H7 (cell line): ENCODE measurements around the gene OR51E1. TPM values are rescaled to one million over a fixed set of nuclear protein-coding genes. Genes with fewer than 3 reads are reported as not detected.

Experiments used
- DNase-seq: peaks from one replicate; pipeline ENCODE4 v3.0.0; 2012
- H3K27me3 ChIP-seq: 2 replicates; pipeline ENCODE4 v1.6.0; 2011; ENCODE audit warnings: mild to moderate bottlenecking, low read length; ENCODE audit not compliant: control insufficient read depth, insufficient read depth
- H3K36me3 ChIP-seq: replicated peaks from 2 replicates; pipeline ENCODE4 v1.5.1; 2011; ENCODE audit warnings: low read length; ENCODE audit not compliant: control insufficient read depth, insufficient read depth
- H3K4me3 ChIP-seq: 2 replicates; pipeline ENCODE4 v1.5.1; 2011; ENCODE audit warnings: low read depth, mild to moderate bottlenecking, control low read depth, low read length, moderate library complexity; ENCODE audit not compliant: insufficient read depth
- total RNA-seq: library from RNA; depleted of rRNA; stranded (reverse); fragments of >200 nt; shearing (Covaris generic); gene quantifications from 2 replicates; pipeline ENCODE4 v1.2.3, GENCODE V29; 2014

The OR51E1 gene
- total RNA-seq, 1 experiment from 2014 or later = not detected

DNA sequence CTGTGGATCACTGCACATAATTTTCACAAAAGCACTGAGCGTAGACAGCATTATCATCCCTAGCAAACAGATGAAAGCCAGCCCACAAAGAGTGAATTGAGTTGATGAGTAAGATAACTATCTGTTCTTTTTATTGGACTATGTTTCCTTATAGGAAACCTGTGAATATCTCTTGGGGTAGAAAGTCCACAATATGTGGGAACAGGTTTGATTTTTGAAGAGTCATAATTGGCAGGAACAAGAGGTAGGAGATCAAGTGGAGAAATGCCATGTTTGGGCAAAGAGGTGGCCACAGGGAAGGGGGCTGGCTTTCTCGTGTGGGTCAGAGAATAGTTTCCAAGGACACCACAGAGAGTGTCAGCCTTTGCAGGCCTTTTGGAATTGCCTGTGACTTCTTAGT lies 30.0 kb downstream of the OR51E1 start:
- Histone ChIP-seq H3K27me3 (no peaks in the 10 kb centered on the region), H3K36me3 (no peaks in the 10 kb centered on the region), H3K4me3 (no peak overlapping the region)
- no peak for DNase-seq

GRCh38 chr11:4677948-4678347 lies 34.2 kb downstream of the OR51E1 start:
- Histone ChIP-seq H3K36me3 (no peaks in the 10 kb centered on the region), H3K4me3 (no peak overlapping the region), H3K27me3 (no peaks in the 10 kb centered on the region)
- DNase-seq = no peak

- H3K36me3 ChIP-seq = no peaks in the 10 kb centered on the region
- no peak for DNase-seq
- no peaks in the 10 kb centered on the region for H3K27me3 ChIP-seq
- H3K4me3 ChIP-seq = no peak overlapping the region
These were observed 36.6 kb downstream of the OR51E1 start for GRCh38 chr11:4680341-4680740.

DNA sequence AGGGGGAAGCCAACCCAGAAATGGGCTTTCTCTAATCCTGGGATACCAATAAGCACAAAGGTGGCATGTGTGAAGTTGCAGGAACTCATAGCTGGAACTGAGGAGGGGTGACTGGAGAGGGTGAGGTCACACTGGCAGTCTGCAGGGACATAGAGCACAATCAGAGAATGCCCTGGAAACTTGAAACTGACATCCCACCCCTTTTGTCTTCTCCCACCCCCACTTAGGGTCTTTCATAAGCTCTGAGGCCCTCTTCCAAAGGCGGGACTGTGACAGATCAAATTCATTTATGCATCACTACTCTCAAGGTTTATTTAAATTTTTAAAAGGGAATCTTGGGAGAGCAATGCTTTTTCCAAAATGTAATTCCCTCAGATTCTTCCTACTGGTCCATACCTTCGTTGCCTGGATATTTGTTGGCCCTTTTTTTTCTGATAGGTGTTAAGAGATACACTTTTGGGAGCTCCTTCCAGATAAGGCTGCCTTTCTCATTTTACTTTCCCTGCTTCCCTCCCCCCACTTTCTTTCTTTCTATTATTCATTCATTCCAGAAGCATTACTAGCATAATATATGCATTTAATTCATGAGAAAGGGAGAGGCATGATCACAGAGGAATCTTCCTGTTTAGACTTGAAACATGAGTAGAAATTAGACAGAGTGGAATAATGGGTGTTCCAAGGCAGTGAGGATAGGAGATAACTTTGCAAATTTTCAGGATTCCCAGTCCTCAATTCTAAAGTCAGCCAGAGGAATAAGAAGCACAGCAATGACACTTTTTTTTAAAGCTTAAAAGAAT lies 39.0 kb downstream of the OR51E1 start:
- H3K4me3 ChIP-seq = no peak overlapping the region
- no peaks in the 10 kb centered on the region for H3K27me3 ChIP-seq
- H3K36me3 ChIP-seq = no peaks in the 10 kb centered on the region
- no peak for DNase-seq

DNA sequence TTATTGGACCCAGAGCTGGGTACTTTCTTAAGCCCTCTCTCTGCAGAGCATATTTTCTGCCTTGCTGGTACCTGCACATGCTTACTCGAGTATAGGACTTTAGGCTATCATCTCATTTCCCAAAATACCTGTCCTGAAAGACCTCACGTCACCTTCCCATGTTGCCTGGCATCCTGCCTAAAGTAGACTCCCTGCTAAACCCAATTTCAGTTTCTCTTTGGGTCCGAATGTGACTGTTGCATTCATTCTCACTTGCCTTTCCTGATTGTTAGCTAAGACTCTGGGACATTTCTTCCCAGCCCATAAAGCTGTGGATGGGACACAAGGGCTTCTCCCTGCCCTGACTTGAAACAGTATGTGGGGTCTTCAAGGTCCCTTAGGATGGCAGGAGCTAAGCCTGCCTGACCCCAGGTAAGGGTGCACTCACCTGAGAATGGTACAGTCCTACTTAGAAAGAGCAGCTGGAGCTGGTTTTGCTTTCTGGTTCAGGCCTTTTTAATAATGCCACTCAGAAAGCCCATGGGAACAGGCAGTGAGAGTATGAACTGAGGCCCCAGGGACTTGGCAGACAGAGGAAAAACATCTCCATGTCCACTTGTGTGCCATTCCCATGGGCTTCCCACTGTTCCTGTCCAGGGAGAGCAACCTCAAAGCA lies 41.0 kb downstream of the OR51E1 start:
- Histone ChIP-seq H3K36me3 (no peaks in the 10 kb centered on the region), H3K4me3 (no peak overlapping the region), H3K27me3 (no peaks in the 10 kb centered on the region)
- DNase-seq = no peak

GRCh38 chr11:4695442-4695841 lies 51.7 kb downstream of the OR51E1 start:
- Histone ChIP-seq H3K4me3 (no peak overlapping the region), H3K27me3 (no peaks in the 10 kb centered on the region), H3K36me3 (no peaks in the 10 kb centered on the region)
- no peak for DNase-seq

- H3K27me3 ChIP-seq = no peaks in the 10 kb centered on the region
- H3K4me3 ChIP-seq = no peak within 1 kb of the TSS
- DNase-seq = peak; percentile 13
- no peaks in the 10 kb centered on the region for H3K36me3 ChIP-seq
These were observed 53.8 kb downstream of the OR51E1 start, which contains the start of gene OR51E2 for GRCh38 chr11:4697585-4697984. OR51E2 (minus strand) TSS chr11:4697853; CDS start chr11:4682711, 15,142 bp downstream.

DNA sequence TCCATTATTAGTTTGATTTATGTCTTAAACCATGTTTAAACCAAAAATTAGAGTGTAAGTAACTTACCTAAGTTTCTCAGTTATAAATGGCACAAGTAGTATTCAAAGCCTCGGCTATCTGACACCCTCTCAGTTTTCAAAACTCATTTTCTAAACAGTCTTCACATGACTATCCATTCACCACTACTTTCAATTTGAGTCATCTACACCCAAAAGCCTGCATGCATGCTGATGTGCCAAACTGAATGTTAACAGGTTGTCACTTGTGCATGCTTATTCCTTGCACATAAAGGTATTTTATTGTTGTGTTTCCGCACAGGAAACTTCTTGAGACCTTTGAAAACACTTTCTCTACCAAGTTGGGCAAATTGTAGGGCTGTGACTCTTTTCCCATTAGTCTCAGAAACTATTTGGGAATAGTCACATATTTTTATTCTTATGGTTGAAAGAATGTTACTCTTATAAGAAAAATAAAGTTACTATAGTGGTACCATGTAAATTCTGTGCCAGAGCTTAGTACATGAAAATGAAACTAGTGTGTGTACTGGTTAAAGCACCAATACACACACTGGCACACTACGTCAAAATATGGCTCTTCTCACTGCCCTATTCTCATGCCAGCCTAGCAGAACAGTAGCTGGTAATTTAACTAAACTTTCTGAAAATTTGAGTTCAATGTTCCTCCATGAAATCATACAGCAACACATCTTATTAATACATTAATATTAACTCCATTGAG lies 56.1 kb downstream of the OR51E1 start:
- no peak overlapping the region for H3K4me3 ChIP-seq
- H3K36me3 ChIP-seq = no peaks in the 10 kb centered on the region
- no peaks in the 10 kb centered on the region for H3K27me3 ChIP-seq
- no peak for DNase-seq

- H3K4me3 ChIP-seq = no peak overlapping the region
- H3K27me3 ChIP-seq = no peaks in the 10 kb centered on the region
- no peaks in the 10 kb centered on the region for H3K36me3 ChIP-seq
- DNase-seq = no peak
These were observed 56.6 kb downstream of the OR51E1 start for GRCh38 chr11:4700436-4700820.

GRCh38 chr11:4704054-4704789 lies 60.4 kb downstream of the OR51E1 start, which contains the start of gene MMP26:
MMP26 (plus strand) TSS chr11:4704784.
- Histone ChIP-seq H3K27me3 (no peaks in the 10 kb centered on the region), H3K36me3 (no peaks in the 10 kb centered on the region), H3K4me3 (no peak within 1 kb of the TSS)
- peak; percentile 25 for DNase-seq

DNA sequence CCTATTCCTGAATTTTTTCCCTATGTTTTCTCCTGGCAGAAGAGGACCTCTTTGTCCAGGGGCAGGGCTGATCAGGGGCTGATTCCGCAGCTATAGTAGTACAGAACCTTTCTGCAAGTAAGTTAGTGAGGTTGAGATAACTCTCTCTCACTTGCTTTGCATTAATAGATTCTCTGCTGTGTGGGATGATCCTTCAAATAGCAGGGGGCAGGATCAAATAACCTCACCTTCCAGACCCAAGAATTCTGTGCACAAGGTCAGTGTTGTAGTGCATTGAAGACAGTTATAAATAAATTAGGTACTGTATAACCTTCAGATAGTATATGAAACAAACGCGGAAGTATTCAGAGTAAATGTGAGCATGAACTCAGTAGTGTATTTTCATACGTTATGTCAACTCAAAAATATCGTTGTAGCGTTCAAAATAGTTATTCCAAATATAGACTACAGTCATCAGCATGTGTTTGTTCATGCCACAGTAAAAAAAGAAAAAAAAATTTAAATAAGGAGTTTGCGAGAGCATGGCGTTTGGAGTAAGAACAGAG lies 61.1 kb downstream of the OR51E1 start:
- peak; percentile 5 for DNase-seq
- Histone ChIP-seq H3K27me3 (no peaks in the 10 kb centered on the region), H3K4me3 (no peak overlapping the region), H3K36me3 (no peaks in the 10 kb centered on the region)
